Cardiac muscle cell (in vitro differentiated cells and primary cell): Measurements from ENCODE around the gene JOSD2. TPM values are rescaled to one million over a fixed set of nuclear protein-coding genes. Genes with fewer than 3 reads are reported as not detected.
A peak's percentile ranks its signal among the peaks of the same experiment; 100 is the strongest.

Experiments used
- DNase-seq, 2 donors: peaks; one replicate each; pipeline versions ENCODE4 v3.0.0 to v3.0.0-alpha.2; 2010 to 2017; ENCODE audit warnings: low read depth in 1 of 2, low spot score in 1 of 2
- H3K27ac ChIP-seq: fragments of 200-600 bp; sonication (generic); 2 replicates; pipeline ENCODE4 v1.5.1; 2016
- H3K27me3 ChIP-seq: fragments of 200-600 bp; sonication (generic); 2 replicates; pipeline ENCODE4 v1.6.0; 2016; ENCODE audit warnings: control low read depth
- H3K36me3 ChIP-seq: fragments of 200-600 bp; sonication (generic); 2 replicates; pipeline ENCODE4 v1.5.1; 2016; ENCODE audit warnings: control low read depth
- H3K4me1 ChIP-seq: fragments of 200-600 bp; sonication (generic); 2 replicates; pipeline ENCODE4 v1.8.1; 2017; ENCODE audit warnings: low read depth, mild to moderate bottlenecking, mixed run types
- H3K4me3 ChIP-seq: fragments of 200-600 bp; sonication (generic); 2 replicates; pipeline ENCODE4 v1.5.1; 2016; ENCODE audit warnings: mild to moderate bottlenecking
- H3K9me3 ChIP-seq: fragments of 200-600 bp; sonication (generic); 2 replicates; pipeline ENCODE4 v1.5.1; 2017; ENCODE audit warnings: low read depth, mild to moderate bottlenecking, control low read depth
- CTCF ChIP-seq: IDR thresholded peaks from 2 replicates; pipeline ENCODE4 v1.5.1; 2012; ENCODE audit warnings: low read depth, mild to moderate bottlenecking, low read length
- polyA plus RNA-seq: library from polyadenylated mRNA; unstranded; fragments of >200 nt; fragmentation: Nextera tagmentation; extraction: Ambion mirVana; gene quantifications from 2 replicates; pipeline ENCODE4 v1.2.1, GENCODE V29; 2016
- total RNA-seq: library from RNA; depleted of rRNA; stranded (reverse); fragments of >200 nt; gene quantifications from 2 replicates; pipeline ENCODE4 v1.2.3, GENCODE V29; 2016

The JOSD2 gene
- total and polyA plus RNA-seq, 2 experiments from 2014 or later: 21.4 to 44.8 TPM

DNA sequence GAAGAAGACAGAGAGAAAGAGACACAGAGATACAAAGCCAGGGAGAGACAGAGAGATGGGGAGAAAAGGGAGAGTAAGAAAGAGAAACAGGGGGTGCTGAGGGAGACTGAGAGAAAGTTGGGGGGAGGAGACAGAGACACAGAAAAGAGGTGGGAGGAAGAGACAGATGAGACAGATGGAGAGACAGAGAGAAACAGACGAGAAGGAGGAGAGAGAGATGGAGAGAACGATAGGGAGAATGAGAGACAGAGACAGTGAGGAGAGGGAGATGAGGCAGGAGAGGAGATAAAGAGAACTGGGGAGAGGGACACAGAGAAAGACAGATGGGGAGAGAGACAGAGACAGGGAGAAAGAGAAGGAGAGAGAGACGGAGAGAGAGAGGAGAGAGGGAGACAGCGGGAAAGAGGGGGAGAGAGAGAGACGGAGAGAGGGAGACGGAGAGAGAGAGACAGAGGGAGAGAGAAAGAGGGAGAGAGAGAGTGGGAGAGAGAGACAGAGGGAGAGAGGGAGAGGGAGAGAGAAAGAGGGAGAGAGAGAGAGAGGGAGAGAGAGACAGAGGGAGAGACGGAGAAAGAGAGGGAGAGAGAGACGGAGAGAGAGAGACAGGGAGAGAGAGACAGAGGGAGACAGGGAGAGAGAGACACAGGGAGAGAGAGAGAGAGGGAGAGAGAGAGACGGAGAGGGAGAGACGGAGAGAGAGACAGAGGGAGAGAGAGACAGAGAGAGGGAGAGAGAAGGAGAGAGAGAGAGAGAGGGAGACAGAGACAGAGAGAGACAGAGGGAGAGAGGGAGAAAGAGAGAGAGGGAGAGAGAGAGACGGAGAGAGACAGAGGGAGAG, 12.6 kb downstream of the JOSD2 start:
- Histone ChIP-seq H3K36me3 (peaks cover 26% of the 10 kb centered on the region), H3K4me1 (peaks cover 17% of the 10 kb centered on the region), H3K4me3 (peak overlapping the region; percentile 99), H3K9me3 (no peaks in the 10 kb centered on the region), H3K27me3 (no peaks in the 10 kb centered on the region), H3K27ac (peak overlapping the region; percentile 100)
- DNase-seq: no peak
- no peak for TF ChIP-seq CTCF

GRCh38 chr19:50497022-50497405, 14.0 kb downstream of the JOSD2 start:
- Histone ChIP-seq H3K27ac (peak overlapping the region; percentile 100), H3K4me3 (peak overlapping the region; percentile 99), H3K9me3 (no peaks in the 10 kb centered on the region), H3K27me3 (no peaks in the 10 kb centered on the region), H3K36me3 (peaks cover 26% of the 10 kb centered on the region), H3K4me1 (peaks cover 11% of the 10 kb centered on the region)
- DNase-seq: no peak
- TF ChIP-seq CTCF: no peak

DNA sequence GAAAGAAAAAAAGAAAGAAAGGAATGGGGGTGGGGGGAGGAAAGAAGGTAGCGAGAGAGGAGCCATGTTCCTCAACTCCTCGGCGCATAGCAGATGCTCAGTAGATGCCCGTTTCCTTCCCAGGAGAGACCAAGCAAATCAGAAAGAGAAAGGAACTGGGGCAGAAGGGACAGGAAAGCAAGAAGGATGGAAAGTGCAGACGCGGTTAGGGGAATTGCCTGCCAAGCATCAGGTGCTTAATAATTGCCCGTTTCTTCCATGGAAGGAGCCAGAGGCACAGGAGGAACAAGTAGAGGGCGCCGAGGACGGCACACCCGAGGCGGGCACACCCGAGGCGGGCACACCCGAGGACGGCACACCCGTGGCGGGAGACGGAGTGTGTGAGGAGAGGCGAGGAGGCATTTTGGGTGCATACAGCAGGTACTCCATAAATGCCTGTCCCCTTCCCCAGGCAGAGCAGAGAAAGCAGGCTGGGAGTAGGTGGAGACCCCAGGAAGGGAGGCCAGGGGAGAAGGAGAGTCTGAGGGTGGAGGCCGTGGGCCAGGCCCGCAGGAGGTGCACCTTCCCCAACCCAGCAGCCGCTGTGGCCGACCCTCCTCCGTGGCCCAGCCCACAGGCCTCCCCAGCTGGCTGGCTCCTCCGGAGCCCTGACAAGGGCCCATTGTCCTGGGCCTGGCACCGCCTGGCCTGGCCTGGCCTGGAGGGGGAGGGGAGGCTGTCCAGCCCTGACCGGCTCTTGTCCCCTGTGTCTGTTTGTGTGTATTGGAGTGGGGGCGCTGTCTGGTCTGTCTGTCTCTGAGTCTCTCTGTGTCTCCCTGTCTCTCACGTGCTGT, 14.6 kb downstream of the JOSD2 start:
- H3K9me3 ChIP-seq: no peaks in the 10 kb centered on the region
- H3K27ac ChIP-seq: peak overlapping the region; percentile 100
- H3K36me3 ChIP-seq: peaks cover 26% of the 10 kb centered on the region
- H3K4me1 ChIP-seq: peaks cover 12% of the 10 kb centered on the region
- H3K4me3 ChIP-seq: peak overlapping the region; percentile 99
- no peak for TF ChIP-seq CTCF
- DNase-seq: peak; percentile 49 to 52
- H3K27me3 ChIP-seq: no peaks in the 10 kb centered on the region

DNA sequence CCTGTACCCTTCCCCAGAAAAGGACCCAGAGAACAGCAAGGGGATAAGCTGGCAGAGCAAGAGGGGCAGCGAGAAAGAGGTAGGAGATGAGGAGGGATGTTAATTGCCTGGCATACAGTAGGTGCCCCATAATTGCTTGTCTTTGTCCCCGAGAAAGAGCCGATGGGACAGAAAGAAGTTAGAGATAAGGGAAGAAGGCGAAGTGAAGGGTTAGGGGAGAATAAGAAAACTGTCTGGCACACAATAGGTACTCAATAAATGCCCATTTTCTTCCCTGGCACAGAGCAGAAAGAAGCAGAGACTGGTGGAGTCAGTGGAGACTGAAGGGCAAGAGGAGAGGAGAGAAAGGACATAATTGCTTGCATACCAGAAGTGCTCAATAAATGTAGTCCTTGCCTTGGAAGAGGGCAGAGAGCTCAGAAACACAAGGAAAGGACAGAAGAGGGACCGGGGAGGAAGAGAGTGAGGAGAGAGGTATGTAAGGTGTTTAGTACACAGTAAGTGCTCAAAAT, 15.9 kb downstream of the JOSD2 start:
- no peak for TF ChIP-seq CTCF
- H3K4me1 ChIP-seq: peaks cover 10% of the 10 kb centered on the region
- H3K9me3 ChIP-seq: no peaks in the 10 kb centered on the region
- H3K27me3 ChIP-seq: no peaks in the 10 kb centered on the region
- peaks cover 32% of the 10 kb centered on the region for H3K36me3 ChIP-seq
- peak overlapping the region; percentile 99 for H3K4me3 ChIP-seq
- peak in 1 of 2 donors; percentile 38 for DNase-seq
- H3K27ac ChIP-seq: peak overlapping the region; percentile 100

- H3K27me3 ChIP-seq: no peaks in the 10 kb centered on the region
- H3K9me3 ChIP-seq: no peaks in the 10 kb centered on the region
- DNase-seq: peak in 1 of 2 donors; percentile 42
- H3K36me3 ChIP-seq: peaks cover 35% of the 10 kb centered on the region
- H3K4me3 ChIP-seq: peak overlapping the region; percentile 99
- H3K4me1 ChIP-seq: peaks cover 10% of the 10 kb centered on the region
- H3K27ac ChIP-seq: peak overlapping the region; percentile 100
- TF ChIP-seq CTCF: no peak
Observed at GRCh38 chr19:50494186-50495019, 16.6 kb downstream of the JOSD2 start.
